ENCODE results near the gene TMEM178B.

Gene TMEM178B

GRCh38 chr7:141439776-141440175 lies 365.9 kb downstream of the TMEM178B start:
- no peak overlapping the region for H3K9ac ChIP-seq
- H3K27ac ChIP-seq, result no peak overlapping the region
- H3K4me3 ChIP-seq, result no peak overlapping the region
- H3K36me3 ChIP-seq, result no peaks in the 10 kb centered on the region
- no peaks in the 10 kb centered on the region for H3K9me3 ChIP-seq (replicated peaks in 1 of 11)
- H3K4me1 ChIP-seq, result peaks cover 12 to 22% (median 18%) of the 10 kb centered on the region in 10 experiments; a peak in 19 of 20 replicates
- H3K4me2 ChIP-seq, result no peak overlapping the region
- H4K20me1 ChIP-seq, result no peaks in the 10 kb centered on the region
- TF ChIP-seq Cebpa-rat (IDR thresholded peaks at IDR 0.05), result no peak
- no peaks in the 10 kb centered on the region for H3K27me3 ChIP-seq

GRCh38 chr7:141441837-141442627 lies 368.2 kb downstream of the TMEM178B start:
- Histone ChIP-seq H3K36me3 (no peaks in the 10 kb centered on the region), H4K20me1 (no peaks in the 10 kb centered on the region), H3K9me3 (replicated peaks in 1 of 11) (no peaks in the 10 kb centered on the region)

GRCh38 chr7:141442781-141443180 lies 368.9 kb downstream of the TMEM178B start:
- Histone ChIP-seq H3K4me3 (no peak overlapping the region), H3K36me3 (no peaks in the 10 kb centered on the region), H3K27me3 (no peaks in the 10 kb centered on the region), H3K4me1 (no peaks in the 10 kb centered on the region), H3K9me3 (replicated peaks in 1 of 11) (no peaks in the 10 kb centered on the region), H4K20me1 (no peaks in the 10 kb centered on the region), H3K27ac (no peak overlapping the region), H3K9ac (no peak overlapping the region), H3K4me2 (no peak overlapping the region)
- no peak for TF ChIP-seq Cebpa-rat (IDR thresholded peaks at IDR 0.05)

More at GRCh38 chr7:141441837-141442627, 368.2 kb downstream of the TMEM178B start:
- TF ChIP-seq Cebpa-rat (IDR thresholded peaks at IDR 0.05), result no peak
- no peak overlapping the region for H3K27ac ChIP-seq
- no peak overlapping the region for H3K9ac ChIP-seq
- peaks cover 0 to 6% (median 3%) of the 10 kb centered on the region in 10 experiments; a peak in 12 of 20 replicates for H3K4me1 ChIP-seq
- H3K4me2 ChIP-seq, result no peak overlapping the region
- no peak overlapping the region for H3K4me3 ChIP-seq
- no peaks in the 10 kb centered on the region for H3K27me3 ChIP-seq

GRCh38 chr7:141444961-141445360 lies 371.1 kb downstream of the TMEM178B start:
- Histone ChIP-seq H3K27me3 (no peaks in the 10 kb centered on the region), H3K4me1 (no peaks in the 10 kb centered on the region), H3K36me3 (no peaks in the 10 kb centered on the region), H3K9ac (no peak overlapping the region), H4K20me1 (no peaks in the 10 kb centered on the region), H3K27ac (no peak overlapping the region), H3K4me3 (no peak overlapping the region), H3K9me3 (replicated peaks in 1 of 11) (no peaks in the 10 kb centered on the region), H3K4me2 (no peak overlapping the region)
- no peak for TF ChIP-seq Cebpa-rat (IDR thresholded peaks at IDR 0.05)

GRCh38 chr7:141451232-141451631 lies 377.4 kb downstream of the TMEM178B start:
- Histone ChIP-seq H3K27me3 (no peaks in the 10 kb centered on the region), H3K9me3 (replicated peaks in 1 of 11) (no peaks in the 10 kb centered on the region), H3K9ac (no peak overlapping the region), H3K4me1 (no peaks in the 10 kb centered on the region), H3K4me3 (no peak overlapping the region), H3K27ac (no peak overlapping the region), H3K4me2 (no peak overlapping the region), H3K36me3 (no peaks in the 10 kb centered on the region), H4K20me1 (no peaks in the 10 kb centered on the region)
- no peak for TF ChIP-seq Cebpa-rat (IDR thresholded peaks at IDR 0.05)

GRCh38 chr7:141452911-141453310 lies 379.0 kb downstream of the TMEM178B start:
- Histone ChIP-seq H4K20me1 (no peaks in the 10 kb centered on the region), H3K36me3 (no peaks in the 10 kb centered on the region), H3K4me3 (no peak overlapping the region), H3K4me1 (no peaks in the 10 kb centered on the region), H3K9me3 (replicated peaks in 1 of 11) (no peaks in the 10 kb centered on the region), H3K4me2 (no peak overlapping the region), H3K9ac (no peak overlapping the region), H3K27me3 (no peaks in the 10 kb centered on the region), H3K27ac (no peak overlapping the region)
- TF ChIP-seq Cebpa-rat (IDR thresholded peaks at IDR 0.05), result no peak

- H3K4me1 ChIP-seq, result no peaks in the 10 kb centered on the region
- H3K9me3 ChIP-seq (replicated peaks in 1 of 11), result no peaks in the 10 kb centered on the region
- no peak overlapping the region for H3K27ac ChIP-seq
- no peaks in the 10 kb centered on the region for H3K27me3 ChIP-seq
- no peaks in the 10 kb centered on the region for H3K36me3 ChIP-seq
- H3K4me2 ChIP-seq, result no peak overlapping the region
- no peak for TF ChIP-seq Cebpa-rat (IDR thresholded peaks at IDR 0.05)
- H3K4me3 ChIP-seq, result no peak overlapping the region
- no peak overlapping the region for H3K9ac ChIP-seq
- H4K20me1 ChIP-seq, result no peaks in the 10 kb centered on the region
These were observed 380.5 kb downstream of the TMEM178B start for GRCh38 chr7:141454338-141454737.

GRCh38 chr7:141455723-141456122 lies 381.9 kb downstream of the TMEM178B start:
- TF ChIP-seq Cebpa-rat (IDR thresholded peaks at IDR 0.05), result no peak
- H3K4me1 ChIP-seq, result no peaks in the 10 kb centered on the region
- H3K4me3 ChIP-seq, result no peak overlapping the region
- H3K27ac ChIP-seq, result no peak overlapping the region
- H4K20me1 ChIP-seq, result no peaks in the 10 kb centered on the region
- H3K36me3 ChIP-seq, result no peaks in the 10 kb centered on the region
- H3K9ac ChIP-seq, result no peak overlapping the region
- no peak overlapping the region for H3K4me2 ChIP-seq
- no peaks in the 10 kb centered on the region for H3K27me3 ChIP-seq
- no peaks in the 10 kb centered on the region for H3K9me3 ChIP-seq (replicated peaks in 1 of 11)

- H3K4me3 ChIP-seq, result no peak overlapping the region
- H4K20me1 ChIP-seq, result no peaks in the 10 kb centered on the region
- H3K36me3 ChIP-seq, result no peaks in the 10 kb centered on the region
- H3K4me1 ChIP-seq, result no peaks in the 10 kb centered on the region
- TF ChIP-seq Cebpa-rat (IDR thresholded peaks at IDR 0.05), result no peak
- no peaks in the 10 kb centered on the region for H3K27me3 ChIP-seq
- H3K27ac ChIP-seq, result no peak overlapping the region
- H3K9me3 ChIP-seq (replicated peaks in 1 of 11), result no peaks in the 10 kb centered on the region
- no peak overlapping the region for H3K9ac ChIP-seq
- H3K4me2 ChIP-seq, result no peak overlapping the region
These were observed 382.4 kb downstream of the TMEM178B start for GRCh38 chr7:141456298-141456697.

GRCh38 chr7:141456711-141457110 lies 382.8 kb downstream of the TMEM178B start:
- no peaks in the 10 kb centered on the region for H3K36me3 ChIP-seq
- H3K4me2 ChIP-seq, result no peak overlapping the region
- no peaks in the 10 kb centered on the region for H4K20me1 ChIP-seq
- no peak overlapping the region for H3K9ac ChIP-seq
- H3K4me3 ChIP-seq, result no peak overlapping the region
- no peak for TF ChIP-seq Cebpa-rat (IDR thresholded peaks at IDR 0.05)
- no peaks in the 10 kb centered on the region for H3K9me3 ChIP-seq (replicated peaks in 1 of 11)
- H3K27me3 ChIP-seq, result no peaks in the 10 kb centered on the region
- H3K4me1 ChIP-seq, result no peaks in the 10 kb centered on the region
- no peak overlapping the region for H3K27ac ChIP-seq
